A172 (cell line): Measurements from ENCODE around the gene ZNF331. TPM values are rescaled to one million over a fixed set of nuclear protein-coding genes. Genes with fewer than 3 reads are reported as not detected.
A peak's percentile ranks its signal among the peaks of the same experiment; 100 is the strongest.

Experiments used
- DNase-seq: peaks from one replicate; pipeline ENCODE4 v3.0.0-alpha.2; 2015; ENCODE audit warnings: low spot score
- total RNA-seq: library from RNA; depleted of rRNA; stranded (reverse); fragments of >200 nt; shearing (Covaris generic); gene quantifications from 2 replicates; pipeline ENCODE4 v1.2.3, GENCODE V29; 2014

Gene ZNF331
- total RNA-seq, 1 experiment from 2014 or later, result 9.8 TPM

DNA sequence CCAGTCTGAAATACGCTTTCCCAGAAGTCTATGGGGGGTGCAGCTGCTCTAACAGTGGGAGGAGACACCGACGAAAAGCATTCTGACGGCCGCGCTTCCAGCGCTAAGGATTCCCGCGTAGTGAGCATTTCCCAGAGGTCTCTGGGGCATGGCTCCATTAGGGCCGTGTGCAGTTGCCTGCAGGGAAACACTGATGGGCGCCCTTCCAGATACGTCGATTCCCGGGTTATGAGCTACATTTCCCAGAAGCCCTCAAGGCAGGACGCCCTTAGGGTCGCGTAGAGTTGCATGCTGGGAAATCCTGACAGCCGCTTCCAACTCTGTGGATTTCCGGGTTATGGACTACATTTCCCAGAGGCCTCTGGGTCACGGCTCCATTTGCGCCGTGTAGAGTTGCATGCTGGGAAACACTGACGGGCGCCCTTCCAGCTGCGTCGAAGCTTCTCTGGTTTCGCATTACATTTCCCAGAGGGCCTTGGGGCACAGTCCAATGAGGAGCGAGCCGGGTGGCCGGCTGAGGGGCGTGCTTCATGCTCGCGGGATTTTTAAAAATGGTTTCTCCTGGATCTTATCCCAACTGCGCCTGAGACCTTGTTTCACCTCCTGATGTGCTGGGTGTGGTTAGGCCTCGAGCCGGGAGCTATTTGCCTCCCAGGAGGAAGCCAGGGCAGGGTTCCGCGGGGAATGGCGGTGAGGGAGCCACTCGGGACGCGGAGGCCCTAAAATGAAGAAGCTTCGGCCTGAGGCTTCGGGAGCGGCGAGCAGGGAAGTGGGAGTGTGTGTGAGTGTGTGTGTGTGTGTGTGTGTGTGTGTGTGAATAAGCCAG is 17.2 kb upstream of the ZNF331 start:
- DNase-seq, result peak; percentile 93

DNA sequence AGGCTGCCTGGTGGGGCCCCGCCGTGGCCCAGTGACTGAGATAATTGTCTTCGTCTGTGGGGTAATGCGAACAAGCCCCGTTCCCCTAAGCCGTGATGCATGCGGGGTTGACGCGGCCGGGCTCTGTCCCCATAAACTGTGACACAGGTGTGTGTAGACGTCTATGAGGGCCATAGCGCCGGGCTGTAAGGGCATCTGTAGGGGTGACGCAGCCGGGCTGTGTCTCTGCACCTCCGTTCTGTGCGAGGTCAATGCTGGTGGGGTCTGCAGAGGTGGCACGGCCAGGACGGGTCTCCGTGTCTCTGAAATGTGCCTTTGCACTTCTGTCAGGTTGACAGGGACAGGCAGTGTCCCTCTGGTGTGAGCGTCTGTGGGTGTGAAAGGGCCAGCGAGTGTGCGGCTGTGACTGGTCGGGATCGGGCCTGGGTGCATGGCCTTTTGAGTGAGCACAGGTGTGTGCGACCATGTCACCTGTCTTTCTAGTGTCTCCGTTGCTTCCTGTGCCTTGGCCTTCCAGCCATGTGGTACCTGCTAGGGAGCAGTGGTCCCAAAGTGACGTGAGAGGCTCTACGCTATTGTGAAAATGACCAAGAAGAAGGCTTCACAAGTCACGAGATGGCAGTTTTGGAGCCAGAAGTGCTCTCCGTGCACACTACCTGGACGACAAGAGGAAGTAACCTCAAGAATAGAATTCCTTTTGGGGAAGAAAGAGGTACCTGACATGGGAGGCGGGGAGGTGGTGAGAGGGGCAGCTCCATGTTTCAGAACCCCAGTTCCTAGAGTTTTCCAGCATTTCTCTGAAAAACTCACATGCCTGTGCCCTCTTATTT is 16.4 kb upstream of the ZNF331 start:
- DNase-seq, result no peak

DNA sequence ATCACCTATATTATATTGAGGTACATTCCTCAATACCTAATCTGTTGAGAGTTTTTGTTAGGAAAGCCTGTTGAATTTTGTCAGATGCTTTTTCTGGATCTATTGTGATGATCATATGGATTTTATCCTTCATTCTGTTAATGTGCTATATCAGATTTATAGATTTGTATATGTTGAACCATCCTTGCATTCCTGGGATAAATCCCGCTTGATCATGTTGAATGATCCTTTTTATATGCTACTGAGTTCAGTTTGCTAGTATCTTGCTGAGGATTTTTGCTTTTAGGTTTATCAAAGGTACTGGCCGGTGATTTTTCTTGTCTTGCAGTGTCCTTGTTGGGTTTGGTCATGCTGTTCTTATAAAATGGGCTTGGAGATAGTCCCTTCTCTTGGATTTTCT is 12.0 kb upstream of the ZNF331 start:
- DNase-seq, result no peak

DNA sequence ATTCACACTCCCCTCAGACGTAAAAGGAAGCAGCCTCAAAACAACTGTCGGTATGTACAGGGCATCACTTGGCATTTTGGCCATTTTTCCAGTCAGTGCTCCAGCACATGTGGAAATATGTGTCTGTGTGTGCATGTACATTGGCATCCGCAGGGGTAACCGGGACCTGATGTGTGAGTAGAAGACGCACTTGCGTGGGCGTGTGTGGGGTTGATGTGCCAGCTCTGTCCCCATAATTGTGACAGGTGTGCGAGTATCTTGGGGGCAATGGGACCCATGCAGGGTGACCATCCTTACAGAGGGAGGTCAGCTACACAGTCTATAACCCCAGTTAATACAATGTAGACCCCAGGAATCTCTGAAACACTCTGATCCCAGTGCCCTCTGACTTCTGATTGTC is 7.3 kb upstream of the ZNF331 start:
- DNase-seq, result no peak

DNA sequence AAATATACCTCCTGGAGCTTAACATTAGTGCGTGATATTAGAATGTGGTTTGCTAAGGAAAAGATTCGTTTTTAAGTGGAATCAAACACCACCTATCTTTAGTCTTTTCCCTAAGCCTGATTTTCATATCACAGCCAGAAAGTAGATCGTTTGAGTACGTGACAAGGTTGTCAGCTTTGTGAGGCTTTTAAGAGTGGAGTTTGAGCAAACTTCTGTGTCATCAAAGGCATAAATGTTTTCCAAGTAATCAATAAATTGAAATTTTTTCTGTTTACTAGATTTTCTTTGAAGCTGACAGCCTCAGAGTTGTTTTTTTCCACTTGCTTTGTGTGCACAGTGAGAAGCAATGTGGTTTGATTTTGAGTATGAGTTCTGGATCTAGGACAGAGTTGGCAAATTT is 6.5 kb upstream of the ZNF331 start:
- DNase-seq, result no peak

DNA sequence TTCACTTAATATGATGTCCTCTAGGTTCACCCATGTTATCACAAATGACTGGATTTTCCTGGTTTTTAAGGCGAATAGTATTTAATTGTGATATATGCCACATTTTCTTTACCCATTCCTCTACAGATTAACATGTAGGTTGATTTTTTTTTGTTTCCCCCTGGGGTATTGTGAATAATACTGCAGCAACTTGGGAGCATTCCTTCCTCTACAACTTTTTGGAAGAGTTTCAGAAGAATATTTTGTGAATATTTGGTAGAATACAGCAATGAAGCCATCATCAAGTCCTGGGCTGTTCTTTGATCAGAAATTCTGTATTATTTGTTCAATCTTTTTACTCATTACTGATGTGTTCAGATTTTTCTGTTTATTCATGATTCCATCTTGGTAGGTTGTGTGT is 5.6 kb upstream of the ZNF331 start:
- no peak for DNase-seq

DNA sequence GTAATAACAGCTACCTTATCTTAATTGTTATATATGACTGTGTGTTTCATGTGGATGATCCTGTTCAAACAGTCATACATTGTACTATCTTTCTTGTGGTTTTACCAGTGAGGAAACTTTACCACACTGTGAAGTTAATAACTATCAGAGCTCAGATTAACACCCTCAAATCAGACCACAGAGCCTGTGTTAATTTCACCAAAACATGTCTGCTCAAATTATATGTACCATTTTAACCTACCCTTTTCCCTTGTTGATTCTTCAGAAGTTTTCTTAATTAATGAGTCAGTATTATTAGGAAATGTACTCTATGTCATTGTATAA is 1.8 kb upstream of the ZNF331 start:
- DNase-seq, result no peak

DNA sequence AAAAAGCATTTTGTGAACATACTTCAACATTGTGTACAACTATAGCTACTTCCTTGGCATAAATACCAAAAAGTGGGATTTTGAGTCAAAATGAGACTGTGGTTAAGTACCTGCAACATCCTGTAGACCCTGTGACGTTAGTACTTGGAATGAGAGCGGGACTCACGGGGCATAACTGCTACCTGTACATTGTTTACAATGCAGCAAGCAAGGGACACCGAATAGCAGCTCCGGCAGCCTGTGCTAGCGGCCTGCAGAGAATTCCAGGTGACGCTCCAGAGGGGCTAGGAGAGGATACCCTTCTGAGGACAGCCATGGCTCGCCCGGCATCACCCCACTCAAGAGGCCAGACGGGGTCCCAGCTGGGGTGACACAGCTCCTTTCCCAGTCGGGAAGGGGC is 824 bp upstream of the ZNF331 start:
- DNase-seq, result no peak

DNA sequence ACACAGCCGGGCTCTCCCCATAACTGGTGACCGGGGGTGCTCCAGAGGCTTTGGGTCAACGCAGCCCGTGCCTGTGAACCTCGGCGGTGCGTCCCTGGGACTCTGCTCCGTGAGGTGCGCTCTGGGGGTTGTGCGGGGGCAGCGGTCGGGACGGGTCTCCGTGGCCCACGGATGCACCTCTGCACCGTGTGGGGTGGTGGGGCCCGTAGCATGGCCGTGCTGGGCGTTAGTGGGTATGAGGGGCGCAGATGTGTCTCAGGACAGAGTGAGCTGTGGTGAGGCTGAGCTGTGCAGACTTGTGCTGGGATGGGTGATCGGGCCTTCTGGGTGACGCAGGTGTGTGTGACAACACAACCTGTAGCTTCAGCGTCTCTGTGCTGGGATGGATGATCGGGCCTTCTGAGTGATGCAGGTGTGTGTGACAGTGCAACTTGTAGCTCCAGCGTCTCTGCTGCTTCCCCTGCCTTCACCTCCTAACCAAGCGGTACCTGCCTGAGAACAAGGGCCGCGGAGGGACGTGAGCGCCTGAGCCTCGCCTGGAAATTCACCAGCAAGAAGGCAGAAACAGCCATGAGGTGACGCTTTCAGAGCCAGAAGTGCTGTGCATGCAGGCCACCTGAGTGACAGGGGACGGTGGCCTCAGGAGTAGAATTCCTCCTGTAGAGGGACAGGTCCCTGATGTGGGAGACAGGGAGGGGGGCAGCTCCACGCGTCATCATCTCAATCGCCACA is 599 bp downstream of the ZNF331 start:
- no peak for DNase-seq

DNA sequence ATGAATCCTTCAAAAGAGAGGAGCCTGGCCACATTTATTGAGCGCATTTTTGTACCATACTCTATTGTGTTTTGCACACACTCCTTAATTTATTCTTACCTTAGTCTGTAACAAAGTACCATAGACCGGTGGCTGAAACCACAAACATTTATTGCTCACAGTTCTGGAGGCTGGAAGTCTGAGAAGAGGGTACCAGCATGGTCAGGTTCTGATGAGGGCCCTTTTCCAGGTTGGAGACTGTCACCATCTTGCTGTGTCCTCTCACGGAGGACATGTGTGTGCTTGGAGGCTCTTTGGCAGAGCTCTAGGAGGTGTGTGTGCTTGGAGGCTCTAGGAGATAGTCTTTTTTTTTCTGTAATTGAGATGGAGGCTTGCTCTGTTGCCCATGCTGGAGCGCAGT is 2.1 kb downstream of the ZNF331 start:
- DNase-seq, result no peak

DNA sequence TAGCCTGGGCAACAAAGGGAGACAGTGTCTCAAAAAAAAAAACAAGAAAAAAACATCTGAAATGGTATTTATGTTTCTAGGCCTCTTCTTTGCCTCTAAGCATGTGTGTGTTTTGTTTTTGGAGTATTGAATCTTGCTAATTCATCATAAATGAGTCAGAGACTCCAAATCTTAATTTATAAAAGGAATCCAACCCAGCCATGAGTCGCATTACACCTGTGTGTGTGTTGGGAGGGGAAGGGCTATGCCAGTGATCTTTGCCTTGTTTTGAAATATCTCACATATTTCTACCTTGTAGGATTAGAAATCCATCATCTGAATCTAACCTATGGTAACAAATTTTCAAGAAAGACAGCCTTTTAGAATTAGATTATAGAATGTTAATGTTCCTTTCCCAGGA is 4.0 kb downstream of the ZNF331 start:
- DNase-seq, result no peak

DNA sequence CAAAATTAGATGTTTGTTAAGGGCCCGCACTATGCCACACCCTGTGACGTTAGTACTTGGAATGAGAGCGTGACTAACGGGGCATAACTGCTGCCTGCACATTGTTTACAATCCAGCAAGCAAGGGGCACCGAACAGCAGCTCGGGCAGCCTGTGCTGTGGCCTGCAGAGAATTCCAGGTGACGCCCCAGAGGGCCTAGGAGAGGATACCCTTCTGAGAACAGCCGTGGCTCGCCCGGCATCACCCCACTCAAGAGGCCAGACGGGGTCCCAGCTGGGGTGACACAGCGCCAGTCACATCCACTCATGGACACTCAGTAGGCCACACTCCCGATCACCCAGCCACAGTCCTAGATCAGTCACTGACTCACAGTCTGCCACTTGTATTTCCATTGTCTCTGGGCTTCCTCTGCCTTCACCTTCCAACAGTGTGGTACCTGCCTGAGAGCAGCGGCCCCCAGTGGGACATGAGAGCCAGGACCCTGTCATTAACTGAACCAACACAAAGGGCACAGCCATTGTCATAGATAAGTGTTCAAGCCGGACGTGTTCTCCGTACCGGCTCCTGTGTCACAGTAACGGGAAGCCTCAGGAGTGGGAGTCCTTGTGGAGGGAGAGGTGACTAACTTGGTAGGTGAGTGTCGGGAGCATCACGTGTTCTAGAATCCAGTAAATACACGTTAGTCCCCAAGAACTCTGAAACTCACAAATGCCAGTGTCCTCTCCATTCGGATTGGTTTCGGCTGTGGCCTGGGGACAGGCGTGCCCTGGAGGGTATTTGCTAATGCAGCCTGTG is 7.5 kb downstream of the ZNF331 start:
- DNase-seq, result peak; percentile 88

DNA sequence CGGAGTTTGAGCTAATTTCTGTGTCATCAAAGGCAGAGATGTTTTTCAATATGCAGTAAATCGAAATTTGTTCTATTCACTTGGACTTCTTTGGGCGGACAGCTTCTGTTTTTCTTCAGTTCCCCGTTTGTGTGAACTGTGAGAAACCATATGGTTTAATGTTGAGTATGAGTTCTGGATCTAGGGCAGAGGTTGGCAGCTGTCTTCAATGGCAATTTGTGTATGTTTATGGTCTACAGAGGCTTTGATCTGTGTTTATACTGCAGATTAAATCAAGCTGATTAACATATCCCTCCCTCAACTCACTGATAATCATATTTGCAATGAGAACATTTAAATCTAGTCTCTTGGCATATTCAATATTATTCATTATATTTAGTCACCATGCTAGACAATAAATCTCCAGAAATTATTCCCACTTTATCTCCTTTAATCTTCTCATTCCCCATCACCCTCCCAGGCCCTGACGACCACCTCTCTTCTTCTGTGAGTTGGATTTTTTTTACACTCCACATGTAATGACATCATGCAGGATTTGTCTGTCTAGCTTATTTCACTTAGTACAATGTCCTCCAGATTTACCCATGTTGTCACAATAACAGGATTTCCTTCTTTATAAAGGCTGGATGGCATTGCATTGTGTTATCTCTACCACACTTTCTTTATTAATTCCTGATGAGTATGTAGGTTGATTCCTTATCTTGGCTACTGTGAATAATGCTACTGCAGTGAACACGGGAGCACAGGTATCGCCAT is 9.0 kb downstream of the ZNF331 start:
- no peak for DNase-seq

DNA sequence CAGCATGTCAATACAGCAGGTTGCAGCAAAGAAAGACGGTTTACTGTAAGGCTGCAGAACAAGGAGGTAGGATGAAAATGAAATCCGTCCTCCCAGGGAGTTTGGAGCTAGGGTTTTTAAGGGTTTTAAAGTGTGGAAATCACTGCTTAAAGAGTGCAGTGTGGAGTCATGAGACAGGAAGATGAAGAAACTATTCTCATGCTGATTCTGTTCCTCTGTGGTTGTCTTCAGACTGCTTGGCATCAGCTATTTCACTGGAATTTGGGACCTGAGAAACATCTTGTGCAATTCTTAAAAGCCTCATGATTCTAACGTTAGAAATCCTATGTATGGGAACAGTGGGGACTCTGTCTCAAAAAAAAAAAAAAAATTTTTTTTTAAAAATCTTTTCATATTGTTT is 11.4 kb downstream of the ZNF331 start:
- DNase-seq, result no peak

DNA sequence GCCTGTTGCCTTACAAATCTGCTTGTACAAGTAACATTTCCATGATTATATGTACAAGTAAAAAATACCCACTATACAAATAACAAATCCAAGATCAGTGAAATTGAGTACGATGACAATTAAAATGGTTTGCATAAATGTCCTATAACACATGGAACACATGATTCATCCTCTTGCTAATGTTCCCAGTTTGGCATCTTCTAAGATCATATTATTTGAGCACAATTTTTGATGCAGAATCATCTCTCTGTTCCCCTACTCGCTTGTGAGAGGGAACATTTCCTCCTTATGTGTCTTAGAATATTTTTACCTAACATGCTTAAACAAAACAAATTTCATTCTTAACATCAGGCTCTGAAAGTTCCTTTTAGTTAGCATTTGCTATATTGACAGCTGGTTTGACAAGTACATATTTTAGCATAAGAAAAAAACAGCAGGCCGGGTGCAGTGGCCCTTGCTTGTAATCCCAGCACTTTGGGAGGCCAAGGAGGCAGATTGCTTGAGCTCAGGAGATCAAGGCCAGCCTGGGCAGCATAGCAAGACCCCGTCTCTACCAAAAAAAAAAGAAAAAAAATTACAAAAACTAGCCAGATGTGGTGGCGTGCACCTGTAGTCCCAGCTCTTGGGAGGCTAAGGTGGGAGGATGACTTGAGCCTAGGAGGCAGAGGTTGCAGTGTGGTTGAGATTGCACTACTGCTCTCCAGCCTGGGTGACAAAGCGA is 14.2 kb downstream of the ZNF331 start:
- DNase-seq, result no peak

DNA sequence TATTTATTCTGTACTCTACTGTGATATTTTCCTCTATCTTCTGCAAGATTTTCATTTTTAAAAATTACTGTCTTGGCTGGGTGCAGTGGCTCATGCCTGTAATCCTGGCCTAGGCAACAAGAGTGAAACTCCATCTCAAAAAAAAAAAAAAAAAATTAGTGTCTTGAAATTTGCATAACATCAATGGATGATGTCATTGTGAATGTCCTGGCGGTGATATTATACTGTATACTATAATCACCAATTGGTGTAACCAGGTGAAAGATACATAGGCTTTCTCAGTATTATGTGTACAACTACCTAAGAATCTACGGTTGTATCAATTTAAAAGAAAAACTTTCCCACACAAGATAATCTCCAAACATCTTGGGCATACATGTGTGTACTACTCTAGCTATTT is 15.2 kb downstream of the ZNF331 start:
- DNase-seq, result no peak

DNA sequence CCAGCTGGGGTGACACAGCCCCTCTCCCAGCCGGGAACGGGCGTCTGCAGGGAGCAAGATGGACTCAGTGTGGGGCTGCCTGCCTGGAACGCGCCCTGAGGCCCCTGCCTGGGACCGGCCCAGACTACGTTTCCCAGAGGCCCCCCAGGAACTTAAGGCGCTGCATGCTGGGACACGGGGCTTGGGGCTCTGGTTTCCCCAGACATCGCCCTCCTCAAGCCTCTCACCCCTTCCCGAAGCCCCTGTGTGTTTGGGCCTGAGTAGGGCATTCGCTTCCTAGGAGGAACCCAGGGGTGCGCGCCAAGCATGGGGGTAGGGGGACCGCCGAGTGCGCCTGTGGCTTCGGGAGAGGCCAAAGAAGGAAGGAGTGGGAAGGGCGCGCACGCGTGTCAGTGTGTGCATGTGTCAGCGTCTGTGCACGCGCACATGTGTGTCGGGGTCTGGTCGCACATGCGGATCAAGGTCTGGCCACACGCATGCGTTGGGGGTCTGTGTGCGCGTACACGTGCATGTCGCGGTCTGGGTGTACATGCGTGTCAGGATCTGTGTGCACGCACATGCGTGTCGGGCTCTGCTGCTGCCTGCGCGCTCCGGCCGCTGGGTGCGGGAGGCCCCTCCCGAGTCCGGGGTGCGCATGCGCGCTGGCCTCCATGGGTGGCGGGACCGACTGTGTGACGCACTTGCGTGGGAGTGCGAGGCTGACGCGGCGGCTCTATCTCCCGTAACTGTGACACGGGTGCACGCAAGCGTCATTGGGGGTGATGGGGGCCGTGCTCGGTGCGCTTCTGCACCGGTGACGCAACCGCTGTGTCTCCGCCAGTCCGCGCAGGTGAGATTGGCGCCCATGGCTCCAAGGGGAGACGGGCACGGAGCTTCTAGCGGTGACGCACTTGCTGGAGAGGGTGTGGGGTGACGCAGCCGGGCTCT is 16.2 kb downstream of the ZNF331 start:
- no peak for DNase-seq

DNA sequence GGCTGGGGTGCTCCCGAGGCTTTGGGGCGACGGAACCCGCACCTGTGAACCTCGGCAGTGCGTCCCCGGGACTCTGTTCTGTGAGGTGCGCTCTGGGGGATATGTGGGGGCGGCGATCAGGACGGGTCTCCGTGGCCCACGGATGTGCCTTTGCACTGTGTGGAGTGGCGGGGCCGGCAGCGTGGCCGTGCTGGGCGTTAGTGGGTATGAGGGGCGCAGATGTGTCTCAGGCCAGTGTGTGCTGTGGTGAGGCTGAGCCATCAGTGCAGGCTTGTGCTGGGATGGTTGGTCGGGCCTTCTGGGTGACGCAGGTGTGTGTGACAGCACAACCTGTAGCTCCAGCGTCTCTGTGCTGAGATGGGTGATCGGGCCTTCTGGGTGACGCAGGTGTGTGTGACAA is 16.9 kb downstream of the ZNF331 start:
- no peak for DNase-seq

DNA sequence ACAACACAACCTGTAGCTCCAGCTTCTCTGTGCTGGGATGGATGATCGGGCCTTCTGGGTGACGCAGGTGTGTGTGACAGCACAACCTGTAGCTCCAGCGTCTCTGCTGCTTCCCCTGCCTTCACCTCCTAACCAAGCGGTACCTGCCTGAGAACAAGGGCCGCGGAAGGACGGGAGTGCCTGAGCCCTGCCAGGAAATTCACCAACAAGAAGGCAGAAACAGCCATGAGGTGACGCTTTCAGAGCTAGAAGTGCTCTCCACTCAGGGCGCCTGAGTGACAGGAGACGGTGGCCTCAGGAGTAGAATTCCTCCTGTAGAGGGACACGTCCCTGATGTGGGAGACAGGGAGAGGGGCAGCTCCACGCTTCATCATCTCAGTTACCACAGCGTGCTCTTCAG is 17.4 kb downstream of the ZNF331 start:
- no peak for DNase-seq
